HL-60 (cell line): ENCODE results near the gene CES5A.

Experiments used
- CTCF ChIP-seq: IDR thresholded peaks from one replicate; pipeline ENCODE4 v1.5.1; 2011; ENCODE audit warnings: low read length, control low read depth, inconsistent platforms; ENCODE audit not compliant: insufficient read depth
- GABPA ChIP-seq: IDR thresholded peaks from 2 replicates; pipeline ENCODE4 v1.6.1; 2012; ENCODE audit warnings: low read depth
- POLR2AphosphoS5 ChIP-seq: IDR thresholded peaks from 2 replicates; pipeline ENCODE4 v1.6.1; 2012; ENCODE audit warnings: low read depth
- REST ChIP-seq: IDR thresholded peaks from 2 replicates; pipeline ENCODE4 v1.6.1; 2012; ENCODE audit warnings: low read depth; ENCODE audit not compliant: insufficient replicate concordance
- SPI1 ChIP-seq: IDR thresholded peaks from 2 replicates; pipeline ENCODE4 v1.6.1; 2012; ENCODE audit warnings: low read depth, mild to moderate bottlenecking, borderline replicate concordance

- no peak for TF ChIP-seq POLR2AphosphoS5
- TF ChIP-seq REST = no peak
- TF ChIP-seq GABPA = no peak
- TF ChIP-seq CTCF = no peak
- no peak for TF ChIP-seq SPI1
Observed at GRCh38 chr16:55909876-55910275, 34.7 kb upstream of the CES5A start.
